SK-N-SH (cell line): ENCODE measurements around the gene KCNN3. TPM values are rescaled to one million over a fixed set of nuclear protein-coding genes. Genes with fewer than 3 reads are reported as not detected.

Experiments used
- CTCF ChIA-PET: fragments of 300-600, 350-600 bp; formaldehyde crosslinking; extraction: SDS; loops from one replicate; lab custom pipeline; 2021; lab: Yijun Ruan, JAX
- POLR2A ChIA-PET: fragments of 350-600 bp; sonication (Branson Sonifier 250); formaldehyde crosslinking; extraction: SDS; loops from one replicate; lab custom pipeline; 2020; ENCODE audit warnings: antibody characterized with exemption, inconsistent platforms; lab: Yijun Ruan, JAX
- DNase-seq: peaks from one replicate; pipeline ENCODE4 v3.0.0; 2012
- H2AFZ ChIP-seq: fragments of 200-600 bp; sonication (generic); 2 replicates; pipeline ENCODE4 v1.8.1; 2016; ENCODE audit warnings: antibody characterized with exemption, mild to moderate bottlenecking, low read depth
- H3F3A ChIP-seq: fragments of 200-600 bp; sonication (generic); replicated peaks from 2 replicates; pipeline ENCODE3; 2016; ENCODE audit warnings: antibody characterized with exemption, mild to moderate bottlenecking; ENCODE audit not compliant: insufficient read depth
- H3K27ac ChIP-seq, 2 experiments: fragments of 200-500 bp in 1 of 2; fragments of 200-600 bp in 1 of 2; sonication (Bioruptor generic) in 1 of 2; sonication (generic), shearing (Covaris generic) in 1 of 2; 2 replicates each; pipeline versions ENCODE4 v1.5.1 to v1.6.1; 2014 to 2016; ENCODE audit warnings: low read depth in 2 of 2, inconsistent platforms in 1 of 2, low read length in 1 of 2, mild to moderate bottlenecking in 1 of 2, mixed read lengths in 1 of 2
- H3K27me3 ChIP-seq: fragments of 200-600 bp; sonication (generic), shearing (Covaris generic); 2 replicates; pipeline ENCODE4 v1.6.1; 2016; ENCODE audit warnings: mixed run types; ENCODE audit not compliant: insufficient read depth
- H3K36me3 ChIP-seq, 2 experiments: fragments of 200-500 bp in 1 of 2; fragments of 200-600 bp in 1 of 2; sonication (Bioruptor generic) in 1 of 2; sonication (generic) in 1 of 2; replicated peaks in 1 of 2; 2 replicates each; pipeline versions ENCODE3 to v1.5.1; 2014 to 2016; ENCODE audit warnings: low read length in 1 of 2, mild to moderate bottlenecking in 1 of 2; ENCODE audit not compliant: insufficient read depth in 2 of 2, control insufficient read depth in 1 of 2
- H3K4me1 ChIP-seq, 2 experiments: fragments of 200-500 bp in 1 of 2; fragments of 200-600 bp in 1 of 2; sonication (Bioruptor generic) in 1 of 2; sonication (generic), shearing (Covaris generic) in 1 of 2; 2 replicates each; pipeline versions ENCODE4 v1.5.1 to v1.6.1; 2014 to 2016; ENCODE audit warnings: low read depth in 1 of 2, low read length in 1 of 2, mixed run types in 1 of 2; ENCODE audit not compliant: insufficient read depth in 2 of 2, control insufficient read depth in 1 of 2
- H3K4me2 ChIP-seq: fragments of 200-600 bp; sonication (generic), shearing (Covaris generic); 2 replicates; pipeline ENCODE4 v1.6.1; 2017; ENCODE audit warnings: mixed run types
- H3K4me3 ChIP-seq, 2 experiments: fragments of 200-500 bp in 1 of 2; fragments of 200-600 bp in 1 of 2; sonication (Bioruptor generic) in 1 of 2; sonication (generic), shearing (Covaris generic) in 1 of 2; 2 replicates each; pipeline versions ENCODE4 v1.5.1 to v1.8.1; 2014 to 2016; ENCODE audit warnings: low read depth in 2 of 2, inconsistent platforms in 1 of 2, low read length in 1 of 2, mild to moderate bottlenecking in 1 of 2, mixed read lengths in 1 of 2, moderate library complexity in 1 of 2
- H3K79me2 ChIP-seq: fragments of 200-600 bp; sonication (generic); 2 replicates; pipeline ENCODE4 v1.8.1; 2017; ENCODE audit warnings: mild to moderate bottlenecking; ENCODE audit not compliant: insufficient read depth
- H3K9ac ChIP-seq: fragments of 200-600 bp; sonication (generic); 2 replicates; pipeline ENCODE4 v1.6.1; 2017; ENCODE audit warnings: mixed run types
- H3K9me2 ChIP-seq: fragments of 200-600 bp; sonication (generic); 2 replicates; pipeline ENCODE4 v1.6.1; 2017; ENCODE audit warnings: mixed run types
- H3K9me3 ChIP-seq: fragments of 200-600 bp; sonication (generic); 2 replicates; pipeline ENCODE4 v1.6.1; 2017; ENCODE audit warnings: mixed run types, mild to moderate bottlenecking, moderate library complexity
- H4K20me1 ChIP-seq: fragments of 200-600 bp; sonication (generic); 2 replicates; pipeline ENCODE4 v1.6.1; 2017; ENCODE audit warnings: mild to moderate bottlenecking, mixed run types; ENCODE audit not compliant: insufficient read depth
- ELF1 ChIP-seq: IDR thresholded peaks from 2 replicates; pipeline ENCODE4 v1.4.0; 2012
- EZH2phosphoT487 ChIP-seq: fragments of 200-600 bp; sonication (generic); IDR thresholded peaks from 2 replicates; pipeline ENCODE4 v1.6.1; 2017; ENCODE audit warnings: low read depth, mixed run types, mild to moderate bottlenecking, antibody characterized with exemption, moderate library complexity, borderline replicate concordance
- FOSL2 ChIP-seq: IDR thresholded peaks from 2 replicates; pipeline ENCODE4 v1.4.0; 2012; ENCODE audit warnings: low read depth, mild to moderate bottlenecking, moderate library complexity, borderline replicate concordance
- FOXJ3 ChIP-seq: sonication (generic); formaldehyde crosslinking; IDR thresholded peaks from 2 replicates; pipeline ENCODE4 v1.5.1; 2020; ENCODE audit warnings: mild to moderate bottlenecking, missing genetic modification reagents
- NFIC ChIP-seq: IDR thresholded peaks from 2 replicates; pipeline ENCODE4 v1.4.0; 2012; ENCODE audit warnings: borderline replicate concordance
- POLR2AphosphoS5 ChIP-seq: IDR thresholded peaks from 2 replicates; pipeline ENCODE4 v1.6.1; 2012; ENCODE audit warnings: low read depth, low read length
- RAD21 ChIP-seq: IDR thresholded peaks from 2 replicates; pipeline ENCODE4 v1.6.1; 2012; ENCODE audit warnings: mild to moderate bottlenecking, low read length
- RFX5 ChIP-seq: IDR thresholded peaks from 2 replicates; pipeline ENCODE4 v1.6.1; 2012; ENCODE audit warnings: mild to moderate bottlenecking, improper control_type of control experiment, low read length
- RXRA ChIP-seq: IDR thresholded peaks from 2 replicates; pipeline ENCODE4 v1.4.0; 2012; ENCODE audit warnings: low read depth, mild to moderate bottlenecking, borderline replicate concordance
- SIN3A ChIP-seq: IDR thresholded peaks from 2 replicates; pipeline ENCODE4 v1.6.1; 2012; ENCODE audit warnings: low read depth, mild to moderate bottlenecking, low read length, moderate library complexity, borderline replicate concordance
- SMC3 ChIP-seq: IDR thresholded peaks from 2 replicates; pipeline ENCODE4 v1.6.1; 2012; ENCODE audit warnings: low read depth, low read length, improper control_type of control experiment
- USF1 ChIP-seq: IDR thresholded peaks from 2 replicates; pipeline ENCODE4 v1.4.0; 2012; ENCODE audit warnings: low read depth, borderline replicate concordance
- USF2 ChIP-seq: fragments of 150-350 bp; IDR thresholded peaks from 2 replicates; pipeline ENCODE4 v1.6.1; 2017; ENCODE audit warnings: antibody characterized with exemption, low read length, low read depth, borderline replicate concordance
- YY1 ChIP-seq: IDR thresholded peaks from 2 replicates; pipeline ENCODE4 v1.4.0; 2012; ENCODE audit warnings: low read depth, mild to moderate bottlenecking
- ZBTB33 ChIP-seq: IDR thresholded peaks from 2 replicates; pipeline ENCODE4 v1.4.0; 2012; ENCODE audit warnings: low read depth, borderline replicate concordance
- WGBS: methylation state at CpG from one replicate; pipeline ENCODE4 v1.1.6; 2017; ENCODE audit warnings: low lambda C conversion rate; 5-methylcytosine and 5-hydroxymethylcytosine counted together
- polyA plus RNA-seq, 3 experiments: library from polyadenylated mRNA; depleted of rRNA; stranded (reverse); fragments of >200 nt; gene quantifications; 2 replicates each; pipeline ENCODE4 v1.2.3, GENCODE V29; 2012
- TF ChIP-seq, protein P1 (sequence below): fragments of 150-350 bp; IDR thresholded peaks from 2 replicates; pipeline ENCODE4 v1.6.1; 2016; ENCODE audit warnings: mild to moderate bottlenecking, low read depth, low read length

Gene KCNN3
- polyA plus RNA-seq, 1 of the 3 experiments (the other 2 are of a cell fraction), result 0.16 TPM

GRCh38 chr1:154802336-154802969 is 67.6 kb downstream of the KCNN3 start:
- Histone ChIP-seq H4K20me1 (no peaks in the 10 kb centered on the region), H3K27ac (no peak overlapping the region), H3K9ac (no peak overlapping the region), H3K4me1 (peaks cover 0 to 30% of the 10 kb centered on the region in 2 experiments; a peak in 1 of 4 replicates), H3K9me3 (no peaks in the 10 kb centered on the region), H3K4me3 (no peak overlapping the region), H2AFZ (no peak overlapping the region), H3K79me2 (no peaks in the 10 kb centered on the region), H3K9me2 (no peaks in the 10 kb centered on the region), H3K27me3 (peaks cover 65% of the 10 kb centered on the region), H3F3A (no peaks in the 10 kb centered on the region), H3K4me2 (no peak overlapping the region), H3K36me3 (no peaks in the 10 kb centered on the region)
- TF ChIP-seq, protein P1, sequence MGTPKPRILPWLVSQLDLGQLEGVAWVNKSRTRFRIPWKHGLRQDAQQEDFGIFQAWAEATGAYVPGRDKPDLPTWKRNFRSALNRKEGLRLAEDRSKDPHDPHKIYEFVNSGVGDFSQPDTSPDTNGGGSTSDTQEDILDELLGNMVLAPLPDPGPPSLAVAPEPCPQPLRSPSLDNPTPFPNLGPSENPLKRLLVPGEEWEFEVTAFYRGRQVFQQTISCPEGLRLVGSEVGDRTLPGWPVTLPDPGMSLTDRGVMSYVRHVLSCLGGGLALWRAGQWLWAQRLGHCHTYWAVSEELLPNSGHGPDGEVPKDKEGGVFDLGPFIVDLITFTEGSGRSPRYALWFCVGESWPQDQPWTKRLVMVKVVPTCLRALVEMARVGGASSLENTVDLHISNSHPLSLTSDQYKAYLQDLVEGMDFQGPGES, result no peak
- TF ChIP-seq USF2 (no peak), ZBTB33 (no peak), EZH2phosphoT487 (no peak), RAD21 (no peak), POLR2AphosphoS5 (no peak), RFX5 (no peak), SIN3A (no peak), USF1 (no peak), NFIC (no peak), ELF1 (no peak), FOSL2 (no peak), FOXJ3 (CRISPR knock-in tag) (no peak), YY1 (no peak), SMC3 (no peak), RXRA (no peak)
- 53% methylated on average over 2 of the region's 2 CpGs for WGBS
- DNase-seq, result no peak
- CTCF ChIA-PET, result interaction anchor here (0.7 to 3.0 kb wide), 7 partner anchors 17 to 132 kb away, joined by 3 to 13 read pairs (median 6); no protein-coding TSS in a partner anchor
- POLR2A ChIA-PET, result interaction anchor here (1.1 kb wide), 1 partner anchor 29 kb away, joined by 3 read pairs; no protein-coding TSS in a partner anchor
